Kidney epithelial cell (primary cell): ENCODE results near the gene ETHE1. TPM values are rescaled to one million over a fixed set of nuclear protein-coding genes. Genes with fewer than 3 reads are reported as not detected.

Experiments
- DNase-seq: peaks from one replicate; pipeline ENCODE4 v3.0.0-alpha.2; 2010; ENCODE audit warnings: low read depth
- H3K27me3 ChIP-seq: 2 replicates; pipeline ENCODE4 v1.6.0; 2011; ENCODE audit warnings: low read length; ENCODE audit not compliant: control insufficient read depth, insufficient read depth
- H3K36me3 ChIP-seq: 2 replicates; pipeline ENCODE4 v1.5.1; 2011; ENCODE audit warnings: low read length; ENCODE audit not compliant: control insufficient read depth, insufficient read depth
- H3K4me3 ChIP-seq: 2 replicates; pipeline ENCODE4 v1.5.1; 2011; ENCODE audit warnings: low read depth, mild to moderate bottlenecking, control low read depth, low read length
- total RNA-seq: library from RNA; depleted of rRNA; stranded (reverse); fragments of >200 nt; gene quantifications from 2 replicates; pipeline ENCODE4 v1.2.3, GENCODE V29; 2015
- TF ChIP-seq, protein P1 (sequence below): IDR thresholded peaks from 2 replicates; pipeline ENCODE4 v1.5.1; 2011; ENCODE audit warnings: mild to moderate bottlenecking, moderate library complexity, low read length, control low read depth, inconsistent platforms; ENCODE audit not compliant: insufficient read depth, poor library complexity, severe bottlenecking

ETHE1 gene
- total RNA-seq, 1 donor from 2014 or later: 80.4 TPM

DNA sequence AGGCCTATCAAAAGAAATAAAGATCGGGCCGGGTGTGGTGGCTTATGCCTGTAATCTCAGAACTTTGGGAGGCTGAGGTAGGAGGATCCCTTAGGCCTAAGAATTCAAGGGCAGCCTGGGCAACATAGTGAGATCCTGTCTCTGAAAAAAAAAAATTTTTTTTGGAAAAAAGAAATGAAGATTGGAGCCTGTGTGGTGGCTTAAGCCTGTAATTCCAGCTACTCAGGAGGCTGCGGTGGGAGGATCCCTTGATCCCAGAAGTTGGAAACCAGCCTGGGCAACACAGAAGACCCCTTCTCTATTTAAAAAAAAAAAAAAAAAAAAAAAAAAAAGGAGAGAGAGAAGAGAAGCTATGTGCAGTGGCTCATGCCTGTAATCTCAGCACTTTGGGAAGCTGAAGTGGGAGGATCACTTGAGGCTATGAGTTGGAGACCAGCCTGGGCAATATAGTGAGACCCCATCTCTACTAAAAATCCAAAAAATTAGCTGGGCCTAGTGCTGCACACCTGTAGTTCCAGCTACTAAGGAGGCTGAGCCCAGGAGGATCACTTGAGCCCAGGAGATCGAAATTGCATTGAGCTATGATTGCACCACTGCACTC lies 46.9 kb downstream of the ETHE1 start:
- Histone ChIP-seq H3K27me3 (no peaks in the 10 kb centered on the region), H3K36me3 (no peaks in the 10 kb centered on the region), H3K4me3 (no peak overlapping the region)
- no peak for DNase-seq
- TF ChIP-seq, protein P1, sequence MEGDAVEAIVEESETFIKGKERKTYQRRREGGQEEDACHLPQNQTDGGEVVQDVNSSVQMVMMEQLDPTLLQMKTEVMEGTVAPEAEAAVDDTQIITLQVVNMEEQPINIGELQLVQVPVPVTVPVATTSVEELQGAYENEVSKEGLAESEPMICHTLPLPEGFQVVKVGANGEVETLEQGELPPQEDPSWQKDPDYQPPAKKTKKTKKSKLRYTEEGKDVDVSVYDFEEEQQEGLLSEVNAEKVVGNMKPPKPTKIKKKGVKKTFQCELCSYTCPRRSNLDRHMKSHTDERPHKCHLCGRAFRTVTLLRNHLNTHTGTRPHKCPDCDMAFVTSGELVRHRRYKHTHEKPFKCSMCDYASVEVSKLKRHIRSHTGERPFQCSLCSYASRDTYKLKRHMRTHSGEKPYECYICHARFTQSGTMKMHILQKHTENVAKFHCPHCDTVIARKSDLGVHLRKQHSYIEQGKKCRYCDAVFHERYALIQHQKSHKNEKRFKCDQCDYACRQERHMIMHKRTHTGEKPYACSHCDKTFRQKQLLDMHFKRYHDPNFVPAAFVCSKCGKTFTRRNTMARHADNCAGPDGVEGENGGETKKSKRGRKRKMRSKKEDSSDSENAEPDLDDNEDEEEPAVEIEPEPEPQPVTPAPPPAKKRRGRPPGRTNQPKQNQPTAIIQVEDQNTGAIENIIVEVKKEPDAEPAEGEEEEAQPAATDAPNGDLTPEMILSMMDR: no peak

DNA sequence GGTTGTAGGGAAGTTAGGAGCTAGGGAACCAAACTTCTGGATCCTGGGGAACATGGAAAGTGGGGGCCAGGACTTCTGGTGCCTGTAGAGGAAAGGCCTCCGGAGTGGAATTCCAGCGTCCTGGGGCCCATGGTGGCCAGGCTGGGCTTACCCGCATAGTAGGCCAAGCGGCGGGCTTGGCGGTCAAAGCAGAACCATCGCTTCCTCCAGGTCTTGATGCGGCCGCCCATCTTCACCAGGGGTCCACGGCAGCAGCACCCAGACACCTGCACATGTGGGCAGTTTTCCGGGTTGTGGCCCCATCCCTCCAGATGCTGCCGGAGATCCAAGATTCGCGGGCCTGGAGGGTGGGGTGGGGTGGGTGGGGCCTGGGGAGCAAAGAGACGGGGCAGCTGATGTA lies 47.8 kb downstream of the ETHE1 start:
- Histone ChIP-seq H3K27me3 (no peaks in the 10 kb centered on the region), H3K4me3 (no peak overlapping the region), H3K36me3 (no peaks in the 10 kb centered on the region)
- DNase-seq: no peak
- TF ChIP-seq, protein P1: no peak

DNA sequence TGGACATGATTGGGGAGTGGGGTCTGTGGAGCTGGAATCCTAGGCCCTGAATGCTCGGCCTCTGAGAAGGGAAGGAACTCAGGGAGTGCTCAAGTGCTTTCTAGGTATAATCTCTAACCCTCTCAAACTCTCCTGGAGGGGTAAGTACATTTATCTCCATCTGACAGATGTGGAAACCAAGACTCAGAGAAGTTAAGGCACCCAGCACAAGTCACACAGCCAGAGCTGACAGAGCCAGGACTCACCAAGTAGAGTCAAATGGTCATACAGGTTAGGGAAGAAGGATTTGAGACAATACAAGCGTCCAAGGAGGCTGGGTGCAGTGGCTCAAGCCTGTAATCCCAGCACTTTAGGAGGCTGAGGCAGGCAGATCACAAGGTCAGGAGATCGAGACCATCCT lies 48.7 kb downstream of the ETHE1 start:
- no peak for DNase-seq
- H3K27me3 ChIP-seq: no peaks in the 10 kb centered on the region
- no peak overlapping the region for H3K4me3 ChIP-seq
- H3K36me3 ChIP-seq: no peaks in the 10 kb centered on the region
- TF ChIP-seq, protein P1: no peak

DNA sequence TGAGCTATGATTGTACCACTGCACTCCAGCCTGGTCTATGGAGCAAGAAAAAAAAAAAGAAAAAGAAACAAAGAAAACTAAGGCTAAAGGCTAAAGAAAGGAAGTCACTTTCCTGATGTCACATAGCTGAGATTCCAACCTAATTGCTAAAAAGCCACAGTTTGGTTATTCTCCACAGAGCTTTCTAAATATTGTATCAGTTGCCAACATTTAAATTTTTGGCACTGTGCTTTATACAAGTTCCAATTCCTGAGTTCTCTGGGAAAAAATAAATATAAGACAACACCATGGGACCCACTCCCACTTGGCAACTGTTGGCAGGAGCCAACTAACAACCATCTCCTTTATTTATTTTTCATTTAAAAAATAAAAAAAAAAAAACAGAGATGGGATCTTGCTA lies 50.4 kb downstream of the ETHE1 start:
- DNase-seq: peak; percentile 10
- Histone ChIP-seq H3K36me3 (no peaks in the 10 kb centered on the region), H3K27me3 (no peaks in the 10 kb centered on the region), H3K4me3 (no peak overlapping the region)
- TF ChIP-seq, protein P1: no peak

DNA sequence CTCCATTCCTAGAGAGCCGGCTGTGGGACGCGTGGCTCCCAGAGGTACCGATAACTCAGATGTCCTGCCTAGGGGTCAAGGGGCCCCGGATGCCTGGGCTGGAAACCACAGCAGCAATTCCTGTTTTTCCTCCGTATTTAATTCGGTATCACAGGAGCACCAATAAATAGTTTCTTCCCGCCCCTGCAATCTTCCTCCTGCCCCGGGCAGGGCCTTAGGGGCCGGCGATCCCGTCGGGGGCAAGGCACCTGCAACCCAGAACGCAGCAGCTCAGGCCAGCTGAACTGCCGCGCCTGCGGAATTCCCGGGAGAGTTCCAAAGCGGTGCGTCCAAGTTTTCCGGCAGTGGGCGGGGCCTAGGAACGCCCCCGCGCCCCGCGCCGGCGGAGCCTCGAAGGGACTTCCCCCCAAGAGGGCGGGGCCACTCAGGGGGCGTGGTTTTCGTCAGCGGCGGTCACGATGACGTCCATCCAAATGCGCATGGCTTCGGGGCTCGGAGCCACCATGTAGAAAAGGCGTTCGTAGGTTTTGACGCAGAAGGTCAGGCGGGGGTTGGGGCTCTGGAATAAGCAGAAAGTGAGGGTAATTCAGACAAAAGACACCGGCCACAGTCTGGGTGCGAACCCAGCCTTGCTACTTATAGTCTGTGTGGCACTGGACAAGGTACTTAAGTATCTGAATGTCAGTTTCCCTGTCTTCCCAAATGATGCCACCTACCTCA lies 51.9 kb downstream of the ETHE1 start:
- TF ChIP-seq, protein P1: no peak
- peak; percentile 59 for DNase-seq
- H3K4me3 ChIP-seq: peak overlapping the region; percentile 31

More for the DNA sequence above, 51.9 kb downstream of the ETHE1 start:
- Histone ChIP-seq H3K27me3 (no peaks in the 10 kb centered on the region), H3K36me3 (no peaks in the 10 kb centered on the region)
